Activated CD4-positive, CD25-positive, alpha-beta regulatory T cell (primary cell): ENCODE results near the gene WRAP53.
A peak's percentile ranks its signal among the peaks of the same experiment; 100 is the strongest.
"Not testable (repeated sequence)": the region's sequence is repeated elsewhere in the genome, so short reads cannot be mapped to it uniquely, and the experiment has no call there.

Experiments used
- DNase-seq, 4 experiments: peaks; one replicate each; lab custom pipeline; 2025; lab: John Stamatoyannopoulos, UW

WRAP53 gene

DNA sequence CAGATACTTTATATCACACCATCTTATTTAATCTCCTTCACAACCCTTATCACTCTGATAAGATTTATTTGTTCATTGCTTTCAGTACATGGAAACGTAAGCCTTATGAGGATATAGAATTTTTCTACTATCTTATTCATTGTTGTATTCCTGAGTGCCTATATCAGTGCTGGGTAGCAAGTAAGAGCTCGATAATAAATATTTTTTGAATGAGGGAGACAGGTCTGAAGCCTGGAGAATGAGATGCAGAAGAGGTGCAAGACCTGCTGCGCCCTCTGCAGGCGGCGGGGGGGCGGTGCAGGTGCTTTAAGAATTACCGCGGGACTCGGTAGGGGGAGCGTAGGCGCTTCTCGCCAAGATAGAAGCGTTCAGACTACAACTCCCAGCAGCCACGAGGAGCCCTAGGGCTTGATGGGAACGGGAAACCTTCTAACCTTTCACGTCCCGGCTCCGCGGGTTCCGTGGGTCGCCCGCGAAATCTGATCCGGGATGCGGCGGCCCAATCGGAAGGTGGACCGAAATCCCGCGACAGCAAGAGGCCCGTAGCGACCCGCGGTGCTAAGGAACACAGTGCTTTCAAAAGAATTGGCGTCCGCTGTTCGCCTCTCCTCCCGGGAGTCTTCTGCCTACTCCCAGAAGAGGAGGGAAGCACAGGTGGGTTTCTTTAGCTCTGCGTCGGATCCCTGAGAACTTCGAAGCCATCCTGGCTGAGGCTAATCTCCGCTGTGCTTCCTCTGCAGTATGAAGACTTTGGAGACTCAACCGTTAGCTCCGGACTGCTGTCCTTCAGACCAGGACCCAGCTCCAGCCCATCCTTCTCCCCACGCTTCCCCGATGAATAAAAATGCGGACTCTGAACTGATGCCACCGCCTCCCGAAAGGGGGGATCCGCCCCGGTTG lies at the start of gene WRAP53:
Gene WRAP53 (plus strand): TSS at position 570 of the 900 bp plus-strand sequence. CDS start 172 bp downstream, at position 742.
- peak; percentile 88 to 97 (median 91) for DNase-seq

DNA sequence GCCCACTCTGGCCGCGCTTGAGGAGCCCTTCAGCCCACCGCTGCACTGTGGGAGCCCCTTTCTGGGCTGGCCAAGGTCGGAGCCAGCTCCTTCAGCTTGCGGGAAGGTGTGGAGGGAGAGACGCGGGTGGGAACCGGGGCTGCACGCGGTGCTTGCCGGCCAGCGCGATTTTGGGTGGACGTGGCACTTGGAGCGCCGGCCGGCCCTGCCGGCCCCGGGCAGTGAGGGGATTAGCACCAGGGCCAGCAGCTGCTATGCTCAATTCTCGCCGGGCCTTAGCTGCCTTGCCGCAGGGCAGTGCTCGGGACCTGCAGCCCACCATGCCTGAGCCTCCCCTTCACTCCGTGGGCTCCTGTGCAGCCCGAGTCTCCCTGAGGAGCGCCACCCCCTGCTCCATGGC lies 47.5 kb upstream of the WRAP53 start:
- no peak for DNase-seq

DNA sequence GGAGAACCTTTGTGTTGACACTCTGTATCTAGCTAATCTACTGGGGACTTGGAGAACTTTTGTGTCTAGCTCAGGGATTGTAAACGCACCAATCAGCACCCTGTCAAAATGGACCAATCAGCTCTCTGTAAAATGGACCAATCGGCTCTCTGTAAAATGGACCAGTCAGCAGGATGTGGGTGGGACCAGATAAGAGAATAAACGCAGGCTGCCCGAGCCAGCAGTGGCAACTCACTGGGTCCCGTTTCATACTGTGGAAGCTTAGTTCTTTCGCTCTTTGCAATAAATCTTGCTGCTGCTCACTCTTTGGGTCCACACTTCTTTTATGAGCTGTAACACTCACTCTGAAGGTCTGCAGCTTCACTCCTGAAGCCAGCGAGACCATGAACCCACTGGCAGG lies 46.6 kb upstream of the WRAP53 start:
- DNase-seq = not testable (repeated sequence)

DNA sequence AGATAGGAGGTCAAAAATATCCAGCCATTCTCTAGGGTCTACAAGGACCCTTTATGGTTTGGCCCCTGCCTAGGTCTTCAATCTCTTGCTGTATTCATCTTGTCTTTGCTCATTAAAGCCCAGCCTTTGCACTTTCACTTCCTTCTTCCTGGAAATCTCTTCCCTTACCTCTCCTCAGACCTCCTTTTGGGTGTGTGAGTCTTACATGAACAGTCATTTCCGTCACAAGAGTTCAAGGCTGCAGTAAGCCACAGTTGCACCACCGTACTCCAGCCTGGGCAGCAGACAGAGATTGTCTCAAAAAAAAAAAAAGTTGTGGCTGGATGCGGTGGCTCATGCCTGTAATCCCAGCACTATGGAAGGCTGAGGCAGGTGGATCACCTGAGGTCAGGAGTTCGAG lies 43.5 kb upstream of the WRAP53 start:
- no peak for DNase-seq

DNA sequence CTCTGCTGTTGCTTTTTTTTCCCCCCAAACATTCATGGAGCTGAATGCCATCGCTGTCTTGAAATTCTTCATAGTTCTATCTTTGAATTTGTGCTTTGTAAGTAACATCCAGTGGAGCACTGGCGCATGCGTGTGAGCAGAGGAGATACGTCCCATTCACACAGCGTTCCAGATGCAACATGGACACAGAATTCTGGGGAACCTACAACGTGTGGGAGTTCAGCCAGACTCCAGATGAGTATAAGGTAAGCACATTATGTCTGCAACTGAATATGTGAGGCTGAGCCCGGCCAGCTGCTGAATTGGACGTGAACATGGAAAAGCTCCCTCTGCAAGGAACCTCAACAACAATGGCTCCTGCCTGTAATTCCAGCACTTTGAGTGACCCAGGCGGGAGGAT lies 41.8 kb upstream of the WRAP53 start:
- DNase-seq = no peak

DNA sequence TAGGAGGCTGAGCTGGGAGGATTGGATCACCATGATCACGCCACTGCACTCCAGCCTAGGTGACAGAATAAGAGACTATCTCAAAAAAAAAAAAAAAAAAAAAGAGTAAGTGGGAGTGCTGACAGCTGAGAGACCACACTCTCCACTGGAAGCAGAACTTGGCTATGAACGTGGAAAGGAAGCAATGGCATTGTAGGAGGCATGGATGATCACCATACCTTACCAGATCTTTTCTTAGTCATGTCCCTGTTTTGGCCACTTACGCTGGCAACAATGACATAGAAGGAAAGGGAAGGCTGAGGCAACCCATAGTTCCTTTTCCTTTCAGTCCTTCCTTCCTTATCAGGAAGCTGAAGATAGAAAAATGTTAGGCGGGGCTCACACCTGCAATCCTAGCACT lies 41.3 kb upstream of the WRAP53 start:
- no peak for DNase-seq

DNA sequence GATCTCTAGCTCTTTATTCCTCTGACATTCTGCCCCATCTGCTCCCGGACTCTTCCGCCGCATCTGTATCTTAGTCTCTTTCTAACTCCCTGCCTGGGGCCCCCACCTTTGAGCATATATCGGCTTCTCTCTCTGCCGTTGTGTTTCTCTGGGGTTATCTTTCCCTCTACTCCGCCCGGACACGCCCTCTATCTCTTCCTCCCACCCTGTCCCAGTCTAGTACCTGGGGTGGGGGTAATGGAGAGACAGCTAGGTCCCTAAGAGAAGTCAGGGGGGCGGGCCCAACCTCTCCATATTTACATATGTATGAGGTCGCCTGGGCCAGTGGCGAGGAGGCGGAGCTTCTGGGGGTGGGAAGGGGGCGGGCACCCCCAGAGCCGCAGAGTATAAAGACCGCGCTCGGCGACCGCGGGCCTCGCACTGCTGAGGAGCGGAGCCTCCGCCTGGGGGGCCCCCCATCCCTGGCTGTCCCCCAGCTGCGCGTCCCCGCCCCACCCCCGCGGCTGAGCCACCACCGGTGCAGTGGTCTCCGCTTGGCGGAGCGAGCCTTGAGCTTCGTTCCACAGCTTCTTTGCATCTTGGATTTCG lies 37.7 kb upstream of the WRAP53 start, which contains the start of gene ATP1B2:
Gene ATP1B2 (plus strand): TSS at position 418 of the 588 bp plus-strand sequence. CDS start 593 bp downstream, outside the sequence.
- peak; percentile 26 to 36 (median 32) for DNase-seq

DNA sequence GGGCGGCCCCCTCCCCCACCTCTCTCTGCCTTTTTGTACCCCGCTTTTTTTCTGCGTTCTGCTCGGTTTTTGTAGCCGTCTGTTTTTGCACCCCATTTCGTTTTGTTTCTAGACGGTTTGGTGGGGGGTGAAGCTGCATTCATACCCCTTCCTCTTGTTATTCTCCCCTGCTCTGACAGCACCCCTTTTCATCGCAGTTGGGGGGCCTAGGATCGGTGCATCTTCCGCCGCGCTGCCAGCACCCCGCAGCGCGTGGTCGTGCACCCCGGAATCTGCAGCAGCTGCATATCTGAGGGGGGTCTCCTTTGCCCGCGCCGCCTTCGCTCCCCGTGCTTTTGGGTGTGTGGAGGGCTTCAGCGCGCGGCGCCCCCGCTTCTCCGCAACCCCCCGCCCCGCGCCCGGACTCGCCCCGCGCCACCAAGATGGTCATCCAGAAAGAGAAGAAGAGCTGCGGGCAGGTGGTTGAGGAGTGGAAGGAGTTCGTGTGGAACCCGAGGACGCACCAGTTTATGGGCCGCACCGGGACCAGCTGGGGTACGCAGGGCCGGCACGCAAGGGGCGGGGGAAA lies 37.1 kb upstream of the WRAP53 start:
- no peak for DNase-seq

DNA sequence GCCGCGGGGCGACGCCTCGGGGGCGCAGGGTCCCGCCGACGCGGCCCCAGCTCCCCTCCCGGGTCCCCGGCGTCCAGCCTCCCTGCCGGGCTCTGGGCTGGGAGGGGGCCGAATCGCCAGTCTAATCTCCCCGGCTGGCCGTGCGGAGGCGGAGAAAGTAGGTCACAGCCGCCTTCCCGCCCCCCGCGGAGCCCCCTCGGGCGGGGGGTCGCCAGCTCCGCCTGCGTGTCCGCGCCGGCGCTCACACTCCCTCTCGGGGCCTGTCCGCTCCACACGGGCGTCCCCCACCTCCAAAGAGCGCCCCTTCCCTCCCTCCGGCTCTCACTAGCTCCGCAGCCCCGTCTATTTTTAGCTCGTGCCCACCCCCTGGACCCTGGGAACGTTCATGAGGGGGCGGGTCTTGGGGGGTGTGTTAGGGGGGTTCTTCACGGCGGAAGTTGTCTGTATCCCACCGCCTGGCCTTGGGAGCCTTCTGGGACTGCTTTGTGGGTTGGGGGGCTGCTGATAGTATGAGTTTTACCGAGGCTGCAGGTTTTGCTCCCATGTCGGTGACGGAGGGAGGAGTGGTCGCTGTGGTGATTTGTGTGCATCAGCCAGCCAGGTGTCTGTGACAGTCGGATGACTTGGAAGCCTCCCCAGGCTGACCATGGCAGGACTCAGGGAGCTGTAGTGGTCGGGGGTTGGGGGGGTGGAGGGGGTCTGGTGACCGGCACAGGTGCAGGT lies 36.5 kb upstream of the WRAP53 start:
- no peak for DNase-seq

DNA sequence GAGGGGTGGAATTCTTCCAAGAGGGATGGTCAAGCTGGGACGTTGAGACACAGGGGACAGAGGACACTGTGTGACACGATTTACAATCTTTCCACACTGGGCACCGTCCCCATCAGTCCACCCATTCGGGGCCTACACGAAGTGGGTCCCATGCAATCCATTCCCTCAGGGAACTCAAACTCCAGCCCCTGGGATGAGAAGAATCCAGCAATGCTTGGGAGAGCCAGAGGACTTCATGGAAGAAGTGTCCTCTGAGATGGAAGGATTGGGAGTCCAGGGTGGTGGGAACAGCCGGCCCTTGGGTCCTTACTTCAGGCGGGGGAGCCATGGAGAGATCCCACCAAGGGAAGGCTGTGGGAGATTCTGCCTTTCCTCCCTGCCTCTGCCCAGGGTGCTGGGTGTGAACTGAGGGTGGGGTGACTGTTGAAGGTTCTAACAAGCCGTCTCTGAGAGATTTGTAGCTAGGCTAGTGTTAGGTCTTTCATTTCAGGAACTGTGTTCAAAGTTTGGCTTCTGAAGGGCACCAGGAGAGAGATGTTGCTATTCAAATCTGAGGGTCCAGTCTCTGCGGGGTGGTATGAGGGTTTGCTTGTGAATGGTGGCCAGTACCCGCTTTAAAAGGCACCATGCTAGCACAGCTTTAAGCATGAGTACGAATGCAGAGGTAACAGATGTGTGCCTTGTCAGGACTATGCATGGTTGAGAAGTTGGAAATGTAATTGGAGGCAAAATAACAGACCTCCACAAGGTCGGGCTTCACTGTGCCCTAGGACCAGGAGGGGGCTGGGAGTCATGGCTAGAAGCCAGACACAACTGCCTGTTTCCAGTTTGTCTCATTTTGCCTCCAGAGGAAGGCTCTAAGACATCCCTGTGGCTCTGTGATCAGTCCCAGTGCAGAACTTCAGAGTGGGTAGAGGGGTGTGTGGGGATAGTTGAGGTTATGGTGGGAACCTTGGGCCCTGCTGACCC lies 35.6 kb upstream of the WRAP53 start:
- DNase-seq = no peak

DNA sequence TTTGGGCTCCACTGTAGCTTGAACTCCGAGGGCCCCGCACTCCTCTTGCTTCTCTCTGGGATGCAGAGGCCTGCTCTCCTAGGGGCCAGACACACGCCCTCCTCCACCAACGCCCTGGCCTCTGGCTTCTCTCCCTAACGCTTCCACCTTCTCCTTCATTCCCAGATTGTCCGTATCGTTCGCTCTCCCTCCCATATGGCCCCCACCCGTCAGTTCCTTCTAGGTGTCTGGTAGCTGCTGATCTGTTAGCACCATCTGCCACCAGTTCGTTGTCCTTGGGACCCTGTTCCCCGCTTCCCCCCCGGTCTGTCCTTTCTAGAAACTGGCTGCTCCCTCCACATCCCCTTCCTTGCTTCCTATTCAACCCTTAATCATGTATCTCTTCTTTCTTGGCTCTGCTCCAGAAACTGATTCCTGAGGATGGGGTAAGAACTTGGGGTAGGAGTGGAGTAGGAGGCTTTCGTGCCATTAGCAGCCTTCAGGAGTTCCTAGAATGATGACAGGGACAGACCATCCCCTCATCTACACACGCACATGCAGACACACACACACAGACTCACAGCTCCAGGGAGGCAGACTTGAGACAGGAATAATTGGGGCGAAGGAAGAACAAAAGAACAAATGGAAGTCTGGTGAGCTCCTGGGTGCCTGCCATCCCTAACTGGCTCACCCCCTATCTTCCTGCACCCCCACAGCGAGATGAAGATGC lies 33.3 kb upstream of the WRAP53 start:
- no peak for DNase-seq

DNA sequence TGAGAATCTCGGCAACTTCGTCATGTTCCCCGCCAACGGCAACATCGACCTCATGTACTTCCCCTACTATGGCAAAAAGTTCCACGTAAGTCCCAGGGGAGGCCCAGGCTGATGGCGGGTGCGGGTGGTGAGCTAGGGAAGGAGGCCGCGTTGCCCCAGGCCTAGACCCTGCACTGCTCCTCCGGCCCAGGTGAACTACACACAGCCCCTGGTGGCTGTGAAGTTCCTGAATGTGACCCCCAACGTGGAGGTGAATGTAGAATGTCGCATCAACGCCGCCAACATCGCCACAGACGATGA lies 32.8 kb upstream of the WRAP53 start:
- DNase-seq = no peak

DNA sequence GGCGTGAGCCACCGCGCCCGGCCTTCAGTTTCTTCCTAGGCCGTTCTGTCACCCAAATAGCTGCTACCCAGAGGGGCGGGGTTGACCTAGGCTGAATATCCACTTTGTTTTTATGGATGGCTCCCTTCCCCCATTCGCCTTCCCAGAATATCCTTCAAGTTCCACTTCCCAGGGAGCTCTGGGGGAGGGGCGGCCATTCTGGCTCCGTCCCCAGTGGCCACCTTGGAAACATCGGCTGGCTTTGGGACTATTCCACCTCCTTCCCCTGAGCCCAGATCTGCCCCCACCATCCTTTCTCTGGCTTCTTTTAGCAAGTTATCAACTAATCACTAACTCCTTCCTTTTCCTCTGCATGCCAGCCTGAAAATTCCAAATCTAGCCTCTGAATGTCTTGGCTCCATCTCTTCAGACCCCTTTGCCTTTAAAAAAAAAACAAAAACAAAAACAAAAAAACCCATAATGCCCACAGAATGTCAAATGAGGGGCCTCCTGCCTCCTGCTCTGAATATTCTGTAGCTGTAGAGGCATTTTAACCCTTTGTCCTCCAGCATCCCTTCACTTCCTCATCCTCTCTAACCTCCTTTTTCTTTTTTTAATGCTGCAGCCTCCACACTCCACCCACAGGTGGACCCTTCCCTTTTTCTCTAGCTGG lies 31.2 kb upstream of the WRAP53 start:
- DNase-seq = no peak

DNA sequence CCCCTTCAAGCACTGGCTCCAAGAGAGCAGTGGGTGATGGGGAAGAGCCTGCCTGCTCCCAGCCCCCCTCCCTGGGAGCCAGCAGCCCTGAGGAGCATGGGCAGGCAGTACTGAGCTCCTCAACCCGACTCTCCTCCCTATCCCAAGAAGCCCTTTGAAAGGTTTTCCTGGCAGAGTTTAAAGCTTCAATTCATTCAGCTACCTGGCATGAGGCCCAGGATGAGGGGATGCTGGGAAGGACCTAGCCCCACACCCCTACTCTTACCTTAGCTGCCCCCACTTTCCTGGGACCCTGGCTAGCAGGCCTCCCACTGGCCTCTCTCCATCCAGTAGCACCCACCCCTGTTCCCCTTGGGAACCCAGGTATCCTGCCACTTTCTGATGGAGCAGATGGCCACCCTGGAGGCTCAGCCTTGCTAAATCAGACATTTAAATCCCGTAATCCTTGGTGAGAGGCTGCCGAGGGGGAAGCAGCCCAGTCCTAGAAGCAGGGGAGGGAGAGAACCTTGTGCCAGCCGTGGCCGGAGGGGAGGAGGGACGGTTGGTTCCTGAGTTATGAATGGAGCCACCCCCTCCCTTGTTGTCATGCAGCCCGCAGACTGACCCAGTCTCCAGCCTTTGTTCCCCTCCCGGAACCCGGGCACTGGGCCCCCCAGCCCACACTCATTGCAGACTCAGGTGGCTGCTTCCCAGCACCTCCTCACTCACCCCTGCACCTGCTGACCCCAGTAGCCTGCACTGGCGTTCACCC lies 20.4 kb upstream of the WRAP53 start:
- DNase-seq = no peak

DNA sequence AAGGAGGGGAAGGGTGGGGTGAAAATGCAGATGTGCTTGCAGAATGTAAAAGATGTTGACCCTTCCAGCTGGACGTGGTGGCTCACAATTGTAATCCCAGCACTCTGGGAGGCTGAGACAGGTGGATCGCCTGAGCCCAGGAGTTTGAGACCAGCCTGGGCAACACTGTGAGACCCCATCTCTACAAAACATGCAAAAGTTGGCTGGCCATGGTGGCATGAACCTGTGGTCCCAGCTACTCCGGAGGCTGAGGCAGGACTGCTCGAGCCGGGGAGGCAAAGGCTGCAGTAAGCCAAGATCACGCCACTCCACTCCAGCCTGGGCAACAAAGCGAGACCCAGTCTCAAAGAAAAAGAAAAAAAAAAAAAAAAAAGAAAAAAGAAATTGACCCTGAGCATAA lies 19.8 kb upstream of the WRAP53 start:
- no peak for DNase-seq

DNA sequence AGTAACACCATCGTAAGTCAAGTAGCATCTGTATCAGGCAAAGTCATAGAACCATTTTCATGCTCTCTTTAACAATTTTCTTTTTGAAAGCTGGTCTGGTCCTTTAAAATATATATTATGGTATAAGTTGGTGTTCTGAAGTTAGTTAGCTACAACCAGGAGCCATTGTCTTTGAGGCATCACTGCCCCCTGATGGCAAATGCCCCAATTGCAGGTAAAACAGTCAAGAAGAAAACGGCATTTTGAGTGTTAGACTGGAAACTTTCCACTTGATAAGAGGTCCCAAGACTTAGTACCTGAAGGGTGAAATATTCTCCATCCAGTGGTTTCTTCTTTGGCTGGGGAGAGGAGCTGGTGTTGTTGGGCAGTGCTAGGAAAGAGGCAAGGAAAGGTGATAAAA lies 15.0 kb upstream of the WRAP53 start:
- no peak for DNase-seq

DNA sequence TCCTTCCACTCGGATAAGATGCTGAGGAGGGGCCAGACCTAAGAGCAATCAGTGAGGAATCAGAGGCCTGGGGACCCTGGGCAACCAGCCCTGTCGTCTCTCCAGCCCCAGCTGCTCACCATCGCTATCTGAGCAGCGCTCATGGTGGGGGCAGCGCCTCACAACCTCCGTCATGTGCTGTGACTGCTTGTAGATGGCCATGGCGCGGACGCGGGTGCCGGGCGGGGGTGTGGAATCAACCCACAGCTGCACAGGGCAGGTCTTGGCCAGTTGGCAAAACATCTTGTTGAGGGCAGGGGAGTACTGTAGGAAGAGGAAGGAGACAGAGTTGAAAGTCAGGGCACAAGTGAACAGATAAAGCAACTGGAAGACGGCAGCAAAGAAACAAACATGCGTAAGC lies 13.3 kb upstream of the WRAP53 start:
- no peak for DNase-seq

DNA sequence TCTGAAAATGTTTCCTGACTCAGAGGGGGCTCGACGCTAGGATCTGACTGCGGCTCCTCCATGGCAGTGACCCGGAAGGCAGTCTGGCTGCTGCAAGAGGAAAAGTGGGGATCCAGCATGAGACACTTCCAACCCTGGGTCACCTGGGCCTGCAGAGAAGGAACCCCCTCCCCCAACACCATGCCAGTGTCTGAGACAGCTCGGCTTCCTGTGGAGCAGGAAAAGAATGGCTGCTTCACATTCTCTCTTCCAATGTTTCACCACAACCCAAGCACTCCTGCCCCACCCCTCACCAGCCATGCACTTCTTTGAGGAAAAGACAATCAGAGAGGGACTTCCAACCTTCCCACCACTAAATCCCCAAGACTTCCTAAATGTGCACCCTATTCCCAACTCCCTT lies 11.7 kb upstream of the WRAP53 start:
- DNase-seq = no peak

DNA sequence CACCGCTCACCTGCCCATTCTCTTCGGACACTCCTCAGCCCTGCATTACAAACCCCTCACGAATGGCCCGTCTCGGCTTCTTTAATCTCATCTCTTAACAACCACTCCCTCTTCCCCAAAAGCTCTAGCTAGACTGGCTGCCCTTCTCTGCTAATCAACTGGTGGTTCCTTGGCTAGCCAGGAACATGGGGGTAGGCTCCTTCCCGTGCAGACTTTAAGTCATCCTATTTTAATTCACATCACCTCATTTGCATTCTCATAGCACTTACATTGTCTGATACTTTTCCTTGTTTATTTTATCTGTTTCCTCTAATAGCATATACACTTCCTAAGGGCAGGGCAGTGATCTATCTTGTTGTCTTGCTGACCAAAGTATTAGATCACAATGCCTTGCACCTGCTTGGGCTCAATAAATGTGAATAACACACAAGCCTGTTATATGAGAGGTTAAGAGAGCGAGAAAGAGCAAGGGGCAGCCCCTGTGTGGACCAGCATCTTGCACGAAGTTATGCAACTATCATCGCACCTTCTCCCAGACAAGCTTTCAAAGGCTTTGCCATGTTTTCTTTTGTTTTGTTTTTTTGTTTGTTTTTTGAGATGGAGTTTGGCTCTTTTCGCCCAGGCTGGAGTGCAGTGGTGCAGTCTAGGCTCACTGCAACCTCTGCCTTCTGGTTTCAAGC lies 10.7 kb upstream of the WRAP53 start:
- DNase-seq = no peak
